ENCODE results near the gene SIAH3. TPM values are rescaled to one million over a fixed set of nuclear protein-coding genes. Genes with fewer than 3 reads are reported as not detected.

Gene SIAH3
- total RNA-seq, 1 experiment from 2014 or later: not detected

DNA sequence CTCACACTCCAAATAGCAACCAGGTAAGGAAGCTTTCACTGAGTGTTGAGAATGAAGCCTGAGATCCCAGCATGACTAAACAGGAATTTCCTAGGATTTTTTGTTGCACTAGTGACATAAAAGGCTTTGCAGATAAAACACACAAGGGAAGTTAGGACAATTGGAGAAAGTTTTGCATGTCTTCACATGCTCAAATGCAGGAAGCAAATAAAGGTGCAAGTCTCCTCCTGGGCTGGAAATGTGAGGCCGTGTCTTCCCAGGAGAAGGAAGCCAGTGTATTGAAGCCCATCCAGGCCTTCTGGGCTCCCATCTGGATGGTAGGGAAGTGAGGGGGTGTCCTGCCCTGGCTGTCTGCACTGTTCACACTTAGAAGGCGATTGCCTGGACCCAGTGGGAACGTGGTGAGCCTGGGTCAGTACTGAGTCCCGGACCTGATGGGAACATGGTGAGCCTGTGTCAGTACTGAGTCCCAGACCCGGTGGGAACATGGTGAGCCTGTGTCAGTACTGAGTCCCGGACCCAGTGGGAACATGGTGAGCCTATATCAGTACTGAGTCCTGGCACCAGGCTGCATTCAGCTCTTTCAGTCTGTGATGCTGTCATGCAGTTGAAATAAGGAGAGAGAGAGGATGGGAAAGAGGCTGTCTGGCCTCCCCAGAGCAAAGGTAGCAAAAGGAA lies 38.7 kb downstream of the SIAH3 start:
- no peak overlapping the region for H3K27ac ChIP-seq (ENCODE audit: insufficient read length, low read depth, low read length)
- H4K8ac ChIP-seq (replicated peaks; ENCODE audit: insufficient read length, low read depth, low read length): no peak overlapping the region
- no peak overlapping the region for H2BK12ac ChIP-seq (ENCODE audit: insufficient read length, low read depth, low read length)
- no peaks in the 10 kb centered on the region for H4K20me1 ChIP-seq (ENCODE audit: control insufficient read depth, insufficient read depth, insufficient read length)
- H3K18ac ChIP-seq (ENCODE audit: insufficient read length, low read depth, low read length): no peak overlapping the region
- no peaks in the 10 kb centered on the region for H3K79me2 ChIP-seq (ENCODE audit: insufficient read depth, low read length)
- Mint-ChIP-seq H3K9me3 (no peaks in the 10 kb centered on the region), H3K27ac (no peak overlapping the region), H3K4me1 (peaks cover 0 to 12% of the 10 kb centered on the region in 2 experiments; a peak in 2 of 4 replicates), H3K27me3 (ENCODE audit: low read depth) (peaks cover 2% of the 10 kb centered on the region; the same call in 1 of the 2 replicates), H3K4me3 (no peak overlapping the region), H3K36me3 (ENCODE audit: insufficient read depth in 1 of 3, low read depth in 3 of 3) (no peaks in the 10 kb centered on the region)
- no peak overlapping the region for H4K5ac ChIP-seq (ENCODE audit: insufficient read length, low read depth, low read length)
- no peak overlapping the region for H3K56ac ChIP-seq (ENCODE audit: insufficient read length, low read depth, low read length)
- TF ChIP-seq, protein P1, sequence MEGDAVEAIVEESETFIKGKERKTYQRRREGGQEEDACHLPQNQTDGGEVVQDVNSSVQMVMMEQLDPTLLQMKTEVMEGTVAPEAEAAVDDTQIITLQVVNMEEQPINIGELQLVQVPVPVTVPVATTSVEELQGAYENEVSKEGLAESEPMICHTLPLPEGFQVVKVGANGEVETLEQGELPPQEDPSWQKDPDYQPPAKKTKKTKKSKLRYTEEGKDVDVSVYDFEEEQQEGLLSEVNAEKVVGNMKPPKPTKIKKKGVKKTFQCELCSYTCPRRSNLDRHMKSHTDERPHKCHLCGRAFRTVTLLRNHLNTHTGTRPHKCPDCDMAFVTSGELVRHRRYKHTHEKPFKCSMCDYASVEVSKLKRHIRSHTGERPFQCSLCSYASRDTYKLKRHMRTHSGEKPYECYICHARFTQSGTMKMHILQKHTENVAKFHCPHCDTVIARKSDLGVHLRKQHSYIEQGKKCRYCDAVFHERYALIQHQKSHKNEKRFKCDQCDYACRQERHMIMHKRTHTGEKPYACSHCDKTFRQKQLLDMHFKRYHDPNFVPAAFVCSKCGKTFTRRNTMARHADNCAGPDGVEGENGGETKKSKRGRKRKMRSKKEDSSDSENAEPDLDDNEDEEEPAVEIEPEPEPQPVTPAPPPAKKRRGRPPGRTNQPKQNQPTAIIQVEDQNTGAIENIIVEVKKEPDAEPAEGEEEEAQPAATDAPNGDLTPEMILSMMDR (conservative IDR thresholded peaks at IDR 0.05): no peak
- H3K9ac ChIP-seq (ENCODE audit: extremely low read depth, insufficient read length, low read length): no peak overlapping the region
- H4K91ac ChIP-seq (ENCODE audit: insufficient read length, low read depth, low read length): no peak overlapping the region
- H2BK20ac ChIP-seq (ENCODE audit: low read depth, low read length, poor library complexity, severe bottlenecking): no peak overlapping the region
- no peaks in the 10 kb centered on the region; the same call in 1 of the 2 replicates for H3K4me1 ChIP-seq (ENCODE audit: insufficient read depth, low read length)
- no peak overlapping the region; the same call in 1 of the 2 replicates for H3K14ac ChIP-seq (ENCODE audit: insufficient read depth, low read length)
- no peaks in the 10 kb centered on the region for H3K9me3 ChIP-seq (ENCODE audit: control insufficient read depth, low read depth, low read length)
- H3T11ph ChIP-seq (ENCODE audit: low read length): no peak overlapping the region
- no peaks in the 10 kb centered on the region for H3K79me1 ChIP-seq (ENCODE audit: insufficient read depth, low read depth, low read length, poor library complexity, severe bottlenecking)
- H2AFZ ChIP-seq (ENCODE audit: low read length): no peak overlapping the region
- H3K27me3 ChIP-seq (ENCODE audit: insufficient read depth, low read length): no peaks in the 10 kb centered on the region
- no peak for DNase-seq
- no peak overlapping the region for H3K23ac ChIP-seq (ENCODE audit: insufficient read length, low read depth, low read length)
- no peak overlapping the region for H3K4ac ChIP-seq (ENCODE audit: low read depth, low read length)
- WGBS (ENCODE audit: extremely low coverage, insufficient read length, low lambda C conversion rate): no CpG with 5 or more reads among the region's 6 CpGs
- no peak overlapping the region for H2AK5ac ChIP-seq (ENCODE audit: insufficient read length, low read length)
- H2BK5ac ChIP-seq (ENCODE audit: insufficient read length, low read length): no peak overlapping the region
- H2BK120ac ChIP-seq (ENCODE audit: low read depth, low read length, poor library complexity, severe bottlenecking): no peak overlapping the region
- no peaks in the 10 kb centered on the region for H3K23me2 ChIP-seq (ENCODE audit: insufficient read length, low read depth, low read length, poor library complexity, severe bottlenecking)
- H2BK15ac ChIP-seq (ENCODE audit: low read depth, low read length): no peak overlapping the region; the same call in 1 of the 2 replicates
- H3K4me2 ChIP-seq (ENCODE audit: insufficient read depth, insufficient read length, low read length): no peak overlapping the region
